ENCODE data around the gene CDKN3. TPM values are rescaled to one million over a fixed set of nuclear protein-coding genes. Genes with fewer than 3 reads are reported as not detected.
"Not testable (repeated sequence)": the region's sequence is repeated elsewhere in the genome, so short reads cannot be mapped to it uniquely, and the experiment has no call there.

CDKN3 gene
- total RNA-seq, 4 donors from 2014 or later: 7.4 to 25.4 (median 15.6) TPM

- Histone ChIP-seq H3K27me3 (peaks cover 0 to 37% (median 0%) of the 10 kb centered on the region in 4 donors), H3K36me3 (no peaks in the 10 kb centered on the region), H3K27ac (no peak overlapping the region), H3K9me3 (no peaks in the 10 kb centered on the region), H3K4me3 (no peak overlapping the region), H3K4me1 (no peaks in the 10 kb centered on the region)
- intact Hi-C loops (cut with DNase I): no loop called here
- TF ChIP-seq POLR2A (IDR thresholded peaks at IDR 0.05) (no peak), CTCF (IDR thresholded peaks at IDR 0.05) (no peak)
- no peak for DNase-seq
Observed at GRCh38 chr14:54381821-54382220, 15.0 kb upstream of the CDKN3 start.

GRCh38 chr14:54383835-54384234 lies 13.0 kb upstream of the CDKN3 start:
- no peak overlapping the region for H3K27ac ChIP-seq
- H3K36me3 ChIP-seq: no peaks in the 10 kb centered on the region
- DNase-seq: no peak
- peaks cover 0 to 31% (median 0%) of the 10 kb centered on the region in 4 donors for H3K27me3 ChIP-seq
- 80 to 90% methylated on average over 4 of the region's 4 CpGs for WGBS, 2 donors
- TF ChIP-seq POLR2A (IDR thresholded peaks at IDR 0.05) (no peak), CTCF (IDR thresholded peaks at IDR 0.05) (no peak)
- H3K4me3 ChIP-seq: no peak overlapping the region
- H3K9me3 ChIP-seq: no peaks in the 10 kb centered on the region
- intact Hi-C loops (cut with DNase I): no loop called here
- no peaks in the 10 kb centered on the region for H3K4me1 ChIP-seq

- TF ChIP-seq POLR2A (IDR thresholded peaks at IDR 0.05): no peak
- no peak for TF ChIP-seq CTCF (IDR thresholded peaks at IDR 0.05)
- 87 to 92% methylated on average over 3 of the region's 4 CpGs for WGBS, 2 donors
- intact Hi-C loops (cut with DNase I): no loop called here
- no peak overlapping the region for H3K27ac ChIP-seq
- H3K9me3 ChIP-seq: no peaks in the 10 kb centered on the region
- no peaks in the 10 kb centered on the region for H3K4me1 ChIP-seq
- peaks cover 0 to 33% (median 0%) of the 10 kb centered on the region in 4 donors for H3K27me3 ChIP-seq
- no peak for DNase-seq
- H3K4me3 ChIP-seq: no peak overlapping the region
- H3K36me3 ChIP-seq: no peaks in the 10 kb centered on the region
Observed at GRCh38 chr14:54385556-54385955, 11.3 kb upstream of the CDKN3 start.

GRCh38 chr14:54387328-54387727 lies 9.5 kb upstream of the CDKN3 start:
- Histone ChIP-seq H3K4me3 (no peak overlapping the region), H3K9me3 (no peaks in the 10 kb centered on the region), H3K27ac (no peak overlapping the region), H3K4me1 (no peaks in the 10 kb centered on the region), H3K36me3 (no peaks in the 10 kb centered on the region), H3K27me3 (peaks cover 0 to 48% (median 0%) of the 10 kb centered on the region in 4 donors)
- no peak for TF ChIP-seq CTCF (IDR thresholded peaks at IDR 0.05)
- no peak for TF ChIP-seq POLR2A (IDR thresholded peaks at IDR 0.05)
- intact Hi-C loops (cut with DNase I): no loop called here
- no peak for DNase-seq
- 93 to 95% methylated on average over 3 to 5 of the region's 5 CpGs for WGBS, 2 donors

GRCh38 chr14:54392131-54392859 lies 4.5 kb upstream of the CDKN3 start:
- WGBS, 2 donors: 80 to 83% methylated on average over 9 to 14 of the region's 14 CpGs

GRCh38 chr14:54392986-54393884 lies 3.6 kb upstream of the CDKN3 start:
- WGBS, 2 donors: 96 to 98% methylated on average over 6 to 8 of the region's 68 CpGs
- H3K4me1 ChIP-seq: peaks cover 11 to 18% (median 14%) of the 10 kb centered on the region in 3 donors
- H3K27ac ChIP-seq; intact Hi-C loops (cut with DNase I); H3K36me3 ChIP-seq; H3K4me3 ChIP-seq; H3K9me3 ChIP-seq; DNase-seq: not testable (repeated sequence)
- peaks cover 0 to 26% (median 0%) of the 10 kb centered on the region in 4 donors for H3K27me3 ChIP-seq

More at GRCh38 chr14:54392131-54392859, 4.5 kb upstream of the CDKN3 start:
- Histone ChIP-seq H3K4me3 (no peak overlapping the region), H3K4me1 (peaks cover 1 to 9% (median 6%) of the 10 kb centered on the region in 3 donors), H3K27me3 (peaks cover 0 to 30% (median 0%) of the 10 kb centered on the region in 4 donors), H3K9me3 (no peaks in the 10 kb centered on the region), H3K27ac (no peak overlapping the region), H3K36me3 (no peaks in the 10 kb centered on the region)
- DNase-seq: no peak
- TF ChIP-seq CTCF (IDR thresholded peaks at IDR 0.05): no peak
- TF ChIP-seq POLR2A (IDR thresholded peaks at IDR 0.05): no peak
- intact Hi-C loops (cut with DNase I): no loop called here
